ENCODE measurements around the gene CRYBA2.

The CRYBA2 gene

DNA sequence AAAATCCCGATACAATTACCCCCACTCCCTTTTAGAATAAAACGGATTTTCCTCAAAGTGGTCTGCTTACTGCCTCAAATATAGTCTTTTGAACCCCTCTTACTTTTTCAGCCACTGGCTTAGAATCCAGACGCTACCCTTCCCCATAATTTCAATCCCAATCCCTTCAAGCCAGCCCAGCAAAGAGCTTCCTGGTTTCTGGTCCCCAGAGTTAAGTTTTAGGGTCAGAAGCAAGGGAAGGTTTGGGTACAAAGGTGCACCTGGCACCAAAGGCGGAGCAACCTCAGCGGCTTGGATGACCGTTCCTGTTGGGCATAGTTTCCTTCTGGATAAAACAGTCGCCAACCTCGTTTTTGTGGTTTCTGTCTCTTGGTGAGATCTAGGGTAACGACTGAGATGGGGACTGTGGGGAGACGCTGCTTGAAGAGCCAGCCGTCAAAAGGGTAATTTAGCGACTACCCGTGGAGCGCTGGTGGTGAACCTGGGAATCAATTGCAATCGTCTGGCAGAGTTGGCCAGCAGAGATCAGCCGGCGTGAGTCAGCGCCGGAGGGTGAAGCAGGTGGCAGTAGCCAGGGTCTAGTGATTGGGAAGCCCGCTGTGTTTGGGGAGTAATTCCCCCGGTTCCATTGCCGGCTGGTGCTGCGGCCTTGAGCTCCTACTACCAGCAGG, 9.8 kb downstream of the CRYBA2 start:
- Histone ChIP-seq H3K4me1 (ENCODE audit: control insufficient read depth in 1 of 2, insufficient read depth in 1 of 2, low read depth in 1 of 2, low read length in 1 of 2) (peaks cover 0 to 4% of the 10 kb centered on the region in 2 experiments), H3K27ac (no peak overlapping the region), H3K4me3 (ENCODE audit: low read depth in 1 of 2, low read length in 1 of 2) (no peak overlapping the region), H3K9me3 (no peaks in the 10 kb centered on the region), H3K36me3 (no peaks in the 10 kb centered on the region), H3K27me3 (peaks cover 100% of the 10 kb centered on the region)
- TF ChIP-seq, protein P1, sequence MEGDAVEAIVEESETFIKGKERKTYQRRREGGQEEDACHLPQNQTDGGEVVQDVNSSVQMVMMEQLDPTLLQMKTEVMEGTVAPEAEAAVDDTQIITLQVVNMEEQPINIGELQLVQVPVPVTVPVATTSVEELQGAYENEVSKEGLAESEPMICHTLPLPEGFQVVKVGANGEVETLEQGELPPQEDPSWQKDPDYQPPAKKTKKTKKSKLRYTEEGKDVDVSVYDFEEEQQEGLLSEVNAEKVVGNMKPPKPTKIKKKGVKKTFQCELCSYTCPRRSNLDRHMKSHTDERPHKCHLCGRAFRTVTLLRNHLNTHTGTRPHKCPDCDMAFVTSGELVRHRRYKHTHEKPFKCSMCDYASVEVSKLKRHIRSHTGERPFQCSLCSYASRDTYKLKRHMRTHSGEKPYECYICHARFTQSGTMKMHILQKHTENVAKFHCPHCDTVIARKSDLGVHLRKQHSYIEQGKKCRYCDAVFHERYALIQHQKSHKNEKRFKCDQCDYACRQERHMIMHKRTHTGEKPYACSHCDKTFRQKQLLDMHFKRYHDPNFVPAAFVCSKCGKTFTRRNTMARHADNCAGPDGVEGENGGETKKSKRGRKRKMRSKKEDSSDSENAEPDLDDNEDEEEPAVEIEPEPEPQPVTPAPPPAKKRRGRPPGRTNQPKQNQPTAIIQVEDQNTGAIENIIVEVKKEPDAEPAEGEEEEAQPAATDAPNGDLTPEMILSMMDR (IDR thresholded peaks at IDR 0.05), result no peak

DNA sequence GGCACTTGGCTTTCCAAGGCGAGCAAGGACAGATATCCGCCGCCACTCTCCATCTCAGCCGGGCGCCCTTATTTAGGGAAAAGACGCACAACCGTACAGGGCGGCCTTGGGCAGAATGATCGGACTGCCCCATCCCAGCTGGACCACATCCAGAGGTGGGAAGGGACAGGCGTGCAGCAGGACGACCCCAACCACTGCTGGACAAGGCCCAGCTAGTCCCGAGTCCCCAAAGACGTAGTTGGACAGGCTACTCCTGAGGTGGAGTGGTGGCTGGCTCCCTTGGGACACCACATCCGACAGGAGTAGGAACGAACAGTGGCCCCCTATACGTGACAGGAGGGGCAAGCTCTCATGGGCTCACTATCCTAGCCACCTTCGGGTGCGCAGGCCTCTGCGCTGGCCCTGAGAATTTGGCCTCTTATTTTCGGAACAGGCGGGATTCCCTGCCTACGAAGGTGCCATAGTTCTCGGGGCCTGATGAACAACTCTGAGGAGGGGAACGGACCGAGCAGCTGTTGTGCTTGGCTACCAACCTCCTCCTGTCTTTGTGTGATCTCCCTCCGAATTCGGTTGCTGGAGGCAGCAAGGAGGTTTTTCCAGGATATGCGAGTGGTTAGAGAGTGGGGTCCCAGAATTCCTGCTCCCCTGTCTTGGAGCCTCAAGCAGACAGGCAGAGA, 10.5 kb downstream of the CRYBA2 start:
- Histone ChIP-seq H3K27ac (no peak overlapping the region), H3K36me3 (no peaks in the 10 kb centered on the region), H3K4me1 (ENCODE audit: control insufficient read depth in 1 of 2, insufficient read depth in 1 of 2, low read depth in 1 of 2, low read length in 1 of 2) (peaks cover 0 to 4% of the 10 kb centered on the region in 2 experiments), H3K9me3 (no peaks in the 10 kb centered on the region), H3K27me3 (peaks cover 100% of the 10 kb centered on the region), H3K4me3 (ENCODE audit: low read depth in 1 of 2, low read length in 1 of 2) (no peak overlapping the region)
- TF ChIP-seq, protein P1 (IDR thresholded peaks at IDR 0.05), result no peak

DNA sequence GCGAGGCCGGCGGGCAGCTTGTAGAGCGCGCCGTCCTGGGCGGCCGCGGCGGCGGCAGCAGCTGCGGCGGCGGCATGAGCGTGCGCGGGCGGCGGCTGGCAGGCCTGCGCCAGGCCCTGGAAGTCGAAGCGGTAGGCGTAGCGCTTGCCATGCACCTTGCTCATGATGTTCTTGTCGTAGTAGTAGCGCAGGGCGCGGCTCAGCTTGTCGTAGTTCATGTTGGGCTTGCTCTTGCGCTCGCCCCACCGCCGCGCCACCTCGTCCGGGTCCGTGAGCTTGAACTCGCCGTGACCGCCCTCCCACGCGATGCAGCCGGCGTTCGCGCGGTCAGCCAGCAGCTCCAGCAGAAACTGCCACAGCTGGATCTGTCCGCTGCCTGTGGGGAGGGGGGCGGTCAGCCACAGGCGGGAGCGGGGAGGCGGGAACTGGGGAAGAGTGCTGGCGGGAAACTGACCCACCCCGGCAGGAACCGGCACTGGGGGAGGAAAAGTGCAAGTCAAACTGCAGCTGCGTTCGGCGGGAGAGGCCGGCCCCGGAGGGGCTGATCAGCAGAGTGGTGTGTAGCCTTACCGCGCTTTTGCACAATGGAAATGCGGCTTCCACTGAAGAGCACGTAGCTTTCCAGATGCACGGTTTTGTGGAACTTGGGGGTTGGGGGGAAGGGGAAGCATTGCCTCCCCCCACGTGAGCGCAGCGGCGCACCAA, 11.2 kb downstream of the CRYBA2 start:
- Histone ChIP-seq H3K27ac (no peak overlapping the region), H3K36me3 (no peaks in the 10 kb centered on the region), H3K4me1 (ENCODE audit: control insufficient read depth in 1 of 2, insufficient read depth in 1 of 2, low read depth in 1 of 2, low read length in 1 of 2) (peaks cover 0 to 4% of the 10 kb centered on the region in 2 experiments), H3K9me3 (no peaks in the 10 kb centered on the region), H3K4me3 (ENCODE audit: low read depth in 1 of 2, low read length in 1 of 2) (no peak overlapping the region), H3K27me3 (peaks cover 100% of the 10 kb centered on the region)
- TF ChIP-seq, protein P1 (IDR thresholded peaks at IDR 0.05), result no peak

DNA sequence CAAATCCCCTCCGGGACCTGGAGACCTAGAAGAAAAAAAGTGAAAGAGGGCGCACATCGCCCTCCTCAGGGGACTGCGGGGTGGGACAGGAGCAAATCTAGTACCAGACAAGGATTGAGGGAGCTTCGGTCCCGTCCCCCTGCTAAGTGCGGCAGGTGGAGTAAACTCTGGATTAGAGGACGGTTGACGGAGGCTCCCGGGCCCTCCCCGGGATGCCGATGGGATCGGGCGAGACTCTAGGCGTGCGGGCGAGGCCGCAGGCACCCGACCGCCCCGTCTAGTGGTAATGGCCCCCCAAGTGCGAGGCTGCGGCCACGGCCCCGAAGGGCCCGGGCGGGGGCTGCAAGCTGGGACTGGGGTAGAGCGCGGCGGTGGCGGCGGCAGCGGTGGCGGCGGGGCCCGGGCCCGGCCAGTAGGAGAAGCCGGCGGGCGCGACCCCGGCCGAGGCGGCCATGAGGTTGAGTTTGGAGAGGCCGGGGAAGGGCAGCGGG, 11.8 kb downstream of the CRYBA2 start:
- Histone ChIP-seq H3K9me3 (no peaks in the 10 kb centered on the region), H3K36me3 (no peaks in the 10 kb centered on the region), H3K4me3 (ENCODE audit: low read depth in 1 of 2, low read length in 1 of 2) (no peak overlapping the region), H3K27me3 (peaks cover 100% of the 10 kb centered on the region), H3K27ac (no peak overlapping the region), H3K4me1 (ENCODE audit: control insufficient read depth in 1 of 2, insufficient read depth in 1 of 2, low read depth in 1 of 2, low read length in 1 of 2) (peaks cover 0 to 4% of the 10 kb centered on the region in 2 experiments)
- TF ChIP-seq, protein P1 (IDR thresholded peaks at IDR 0.05), result no peak

DNA sequence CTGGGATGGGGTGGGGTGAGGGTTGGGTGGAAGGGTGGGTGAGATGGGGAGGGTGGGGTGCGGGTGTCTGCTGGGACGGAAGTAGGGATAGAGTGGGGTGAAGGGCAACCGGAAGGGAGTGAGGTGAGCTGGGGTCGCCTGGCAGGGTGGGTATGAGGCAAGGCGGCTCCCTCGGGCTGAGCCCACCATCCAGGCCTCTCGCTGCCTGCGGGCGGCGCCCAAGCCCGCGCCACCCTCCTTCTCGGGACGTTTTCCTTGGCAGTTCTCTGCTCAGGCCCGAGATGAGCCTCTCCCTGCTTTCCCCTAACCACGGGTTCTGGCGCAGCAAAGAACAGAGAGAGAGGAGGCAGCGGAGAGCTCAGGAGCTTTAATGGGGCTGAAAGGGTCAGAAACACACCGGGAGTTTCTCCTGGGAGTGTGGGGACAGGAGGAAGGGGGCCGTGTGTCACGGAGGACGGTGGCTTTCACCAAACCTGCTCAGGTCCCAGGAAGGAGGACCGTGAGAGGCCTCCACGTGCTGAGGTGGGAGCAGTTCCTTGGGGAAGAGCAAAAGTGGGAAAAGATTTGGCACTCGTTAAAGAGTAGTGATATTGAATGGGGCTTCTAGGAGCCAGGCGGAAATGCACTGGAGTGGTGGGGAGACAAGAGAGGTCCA, 12.4 kb downstream of the CRYBA2 start:
- H3K27me3 ChIP-seq, result peaks cover 100% of the 10 kb centered on the region
- no peaks in the 10 kb centered on the region for H3K9me3 ChIP-seq
- TF ChIP-seq, protein P1 (IDR thresholded peaks at IDR 0.05), result no peak
- no peak overlapping the region for H3K4me3 ChIP-seq (ENCODE audit: low read depth in 1 of 2, low read length in 1 of 2)
- H3K36me3 ChIP-seq, result no peaks in the 10 kb centered on the region
- peaks cover 0 to 4% of the 10 kb centered on the region in 2 experiments for H3K4me1 ChIP-seq (ENCODE audit: control insufficient read depth in 1 of 2, insufficient read depth in 1 of 2, low read depth in 1 of 2, low read length in 1 of 2)
- no peak overlapping the region for H3K27ac ChIP-seq

Measured in neutrophil (primary cell).